Calu3 (cell line): Measurements from ENCODE around the gene CRY2. TPM values are rescaled to one million over a fixed set of nuclear protein-coding genes. Genes with fewer than 3 reads are reported as not detected.
"Not testable (repeated sequence)": the region's sequence is repeated elsewhere in the genome, so short reads cannot be mapped to it uniquely, and the experiment has no call there.

Source experiments
- BruUV-seq: library from RNA; stranded (reverse); fragments of 400-500 nt; replicated peaks from 2 replicates; lab custom pipeline; 2021; lab: Mats Ljungman, UMichigan
- CTCF ChIA-PET: fragments of 300-600 bp; sonication (Branson Sonifier 250); formaldehyde crosslinking; loops from one replicate; lab custom pipeline; 2022; ENCODE audit warnings: antibody characterized with exemption; lab: Charles Lee
- DNase-seq: peaks from one replicate; pipeline ENCODE4 v3.0.0; 2022
- H3K27ac Mint-ChIP-seq: one replicate; pipeline ENCODE4 v1.8.0; 2022; ENCODE audit warnings: mixed read lengths; ENCODE audit not compliant: unreplicated experiment
- H3K27me3 Mint-ChIP-seq: one replicate; pipeline ENCODE4 v1.8.0; 2022; ENCODE audit warnings: mixed read lengths; ENCODE audit not compliant: unreplicated experiment
- H3K36me3 Mint-ChIP-seq: one replicate; pipeline ENCODE4 v1.8.0; 2022; ENCODE audit warnings: mild to moderate bottlenecking, moderate library complexity, mixed read lengths; ENCODE audit not compliant: insufficient read depth, unreplicated experiment
- H3K4me1 Mint-ChIP-seq: one replicate; pipeline ENCODE4 v1.8.0; 2022; ENCODE audit warnings: mild to moderate bottlenecking, low read depth, mixed read lengths; ENCODE audit not compliant: unreplicated experiment
- H3K4me3 Mint-ChIP-seq: one replicate; pipeline ENCODE4 v1.8.0; 2022; ENCODE audit warnings: mild to moderate bottlenecking, low read depth, moderate library complexity, mixed read lengths; ENCODE audit not compliant: unreplicated experiment
- H3K9me3 Mint-ChIP-seq: one replicate; pipeline ENCODE4 v1.8.0; 2022; ENCODE audit warnings: low read depth, mixed read lengths; ENCODE audit not compliant: unreplicated experiment
- CTCF ChIP-seq: fragments of 200-600 bp; IDR thresholded peaks from one replicate; pipeline ENCODE4 v1.8.0; 2022; ENCODE audit warnings: antibody characterized with exemption; ENCODE audit not compliant: unreplicated experiment
- intact Hi-C: fragments of 100-400 bp; cut with micrococcal nuclease; formaldehyde crosslinking; loops from one replicate; pipeline ENCODE4 v1.10.0; 2022; ENCODE audit not compliant: unreplicated experiment
- total RNA-seq: library from RNA; stranded (reverse); gene quantifications from 2 replicates; pipeline ENCODE4 v1.2.3, GENCODE V29; 2022

Gene CRY2
- total RNA-seq, 1 experiment from 2014 or later, result 14.9 TPM

GRCh38 chr11:45897556-45897955 lies 50.3 kb downstream of the CRY2 start:
- peaks cover 25% of the 10 kb centered on the region for H3K36me3 Mint-ChIP-seq
- no peak for TF ChIP-seq CTCF
- peaks cover 10% of the 10 kb centered on the region for H3K4me1 Mint-ChIP-seq
- CTCF ChIA-PET, result interaction anchor here (1.6 kb wide), 1 partner anchor 121 kb away, joined by 4 read pairs; no protein-coding TSS in a partner anchor
- H3K4me3 Mint-ChIP-seq, result no peak overlapping the region
- intact Hi-C loops, result no loop called here
- no peak overlapping the region for H3K27ac Mint-ChIP-seq
- BruUV-seq, result no TSS peak
- peaks cover 54% of the 10 kb centered on the region for H3K27me3 Mint-ChIP-seq
- no peak for DNase-seq
- no peaks in the 10 kb centered on the region for H3K9me3 Mint-ChIP-seq

- Mint-ChIP-seq H3K27ac (no peak overlapping the region), H3K9me3 (no peaks in the 10 kb centered on the region), H3K4me1 (peaks cover 10% of the 10 kb centered on the region), H3K36me3 (peaks cover 25% of the 10 kb centered on the region), H3K4me3 (peak overlapping the region; percentile 69), H3K27me3 (peaks cover 41% of the 10 kb centered on the region)
- CTCF ChIA-PET, result interaction anchor here (0.8 kb wide), 1 partner anchor 26 kb away, joined by 3 read pairs; no protein-coding TSS in a partner anchor
- no TSS peak for BruUV-seq
- TF ChIP-seq CTCF, result no peak
- DNase-seq, result no peak
- intact Hi-C loops, result no loop called here
Observed at GRCh38 chr11:45899086-45899447, 51.8 kb downstream of the CRY2 start.

GRCh38 chr11:45899448-45900174 lies 52.3 kb downstream of the CRY2 start:
- Mint-ChIP-seq H3K9me3 (no peaks in the 10 kb centered on the region), H3K27ac (no peak overlapping the region), H3K27me3 (peaks cover 38% of the 10 kb centered on the region), H3K4me3 (peak overlapping the region; percentile 69), H3K36me3 (peaks cover 25% of the 10 kb centered on the region), H3K4me1 (peaks cover 10% of the 10 kb centered on the region)
- no TSS peak for BruUV-seq
- CTCF ChIA-PET, result no interaction called here
- DNase-seq, result peak; percentile 87
- no peak for TF ChIP-seq CTCF
- intact Hi-C loops, result no loop called here

- CTCF ChIA-PET, result not testable (repeated sequence)
Observed at GRCh38 chr11:45900175-45900800, 53.0 kb downstream of the CRY2 start.

More at GRCh38 chr11:45900175-45900800, 53.0 kb downstream of the CRY2 start:
- Mint-ChIP-seq H3K36me3 (peaks cover 25% of the 10 kb centered on the region), H3K4me3 (peak overlapping the region; percentile 69), H3K27me3 (peaks cover 32% of the 10 kb centered on the region)
- intact Hi-C loops, H3K27ac Mint-ChIP-seq, BruUV-seq, H3K4me1 Mint-ChIP-seq, H3K9me3 Mint-ChIP-seq, DNase-seq: not testable (repeated sequence)
